Bronchial epithelial cell (primary cell): ENCODE data around the gene ACTR1A. TPM values are rescaled to one million over a fixed set of nuclear protein-coding genes. Genes with fewer than 3 reads are reported as not detected.

ENCODE experiments used
- DNase-seq: peaks from one replicate; pipeline ENCODE4 v3.0.0-alpha.2; 2010; ENCODE audit warnings: low read depth
- FAIRE-seq: peaks from 2 replicates; lab custom pipeline; 2011; peaks lifted over from hg19 to GRCh38; lab: Jason Lieb, UNC
- H3K27me3 ChIP-seq: 2 replicates; pipeline ENCODE4 v1.5.1; 2011; ENCODE audit warnings: low read length; ENCODE audit not compliant: control insufficient read depth, insufficient read depth
- H3K36me3 ChIP-seq: 2 replicates; pipeline ENCODE4 v1.5.1; 2011; ENCODE audit warnings: low read length; ENCODE audit not compliant: control insufficient read depth, insufficient read depth
- H3K4me3 ChIP-seq: 2 replicates; pipeline ENCODE4 v1.5.1; 2011; ENCODE audit warnings: mild to moderate bottlenecking, low read depth, low read length, control low read depth
- total RNA-seq: library from RNA; depleted of rRNA; stranded (reverse); fragments of >200 nt; gene quantifications from 2 replicates; pipeline ENCODE4 v1.2.1, GENCODE V29; 2014
- TF ChIP-seq, protein P1 (sequence below): IDR thresholded peaks from 2 replicates; pipeline ENCODE4 v1.5.1; 2011; ENCODE audit warnings: mild to moderate bottlenecking, moderate library complexity, low read length, control low read depth, inconsistent platforms; ENCODE audit not compliant: insufficient read depth, severe bottlenecking

ACTR1A gene
- 53.2 and 79.6 TPM in 2 replicates for total RNA-seq

DNA sequence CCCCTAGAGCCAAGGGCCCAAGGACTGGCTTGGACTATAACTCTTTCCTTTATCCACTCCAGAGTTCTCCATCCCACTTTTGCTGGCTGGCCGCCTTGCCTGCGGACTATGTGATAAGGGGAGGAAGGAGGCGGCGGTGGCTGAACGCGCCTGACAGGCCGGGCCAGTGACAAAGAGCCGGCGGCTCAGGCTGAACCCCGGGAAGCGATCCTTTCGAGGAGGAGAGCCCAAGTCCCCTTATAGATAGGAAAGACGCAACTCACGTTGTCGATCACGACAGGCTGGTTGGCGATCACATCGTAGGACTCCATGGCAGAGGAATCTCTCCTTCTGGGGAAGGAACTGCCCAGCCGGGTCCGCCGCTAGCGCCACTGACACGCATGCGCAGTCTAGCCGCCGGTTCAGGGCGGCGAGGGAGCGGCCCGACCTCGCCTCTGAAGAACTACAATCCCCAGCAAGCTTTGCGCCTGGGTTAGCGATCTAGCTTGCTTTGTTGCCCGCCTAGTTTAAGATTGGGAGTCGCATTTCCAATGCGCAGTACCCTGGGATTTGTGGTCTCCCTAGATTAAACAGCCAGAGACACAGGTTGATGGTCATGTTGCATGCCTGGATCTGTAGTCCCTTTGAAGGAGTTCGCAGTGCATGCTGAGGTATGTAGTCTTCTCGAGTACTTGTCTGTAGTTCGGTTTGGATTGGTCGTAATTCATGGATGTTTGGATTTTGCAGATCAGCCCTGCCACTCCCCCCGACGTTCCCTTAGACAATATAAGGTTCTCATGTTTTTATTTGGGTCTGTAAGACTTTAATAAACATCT is at the start of gene ACTR1A:
TSS of gene ACTR1A (minus strand) at position 376 of the 815 bp plus-strand sequence. CDS start at position 311, 65 bp downstream.
- TF ChIP-seq, protein P1, sequence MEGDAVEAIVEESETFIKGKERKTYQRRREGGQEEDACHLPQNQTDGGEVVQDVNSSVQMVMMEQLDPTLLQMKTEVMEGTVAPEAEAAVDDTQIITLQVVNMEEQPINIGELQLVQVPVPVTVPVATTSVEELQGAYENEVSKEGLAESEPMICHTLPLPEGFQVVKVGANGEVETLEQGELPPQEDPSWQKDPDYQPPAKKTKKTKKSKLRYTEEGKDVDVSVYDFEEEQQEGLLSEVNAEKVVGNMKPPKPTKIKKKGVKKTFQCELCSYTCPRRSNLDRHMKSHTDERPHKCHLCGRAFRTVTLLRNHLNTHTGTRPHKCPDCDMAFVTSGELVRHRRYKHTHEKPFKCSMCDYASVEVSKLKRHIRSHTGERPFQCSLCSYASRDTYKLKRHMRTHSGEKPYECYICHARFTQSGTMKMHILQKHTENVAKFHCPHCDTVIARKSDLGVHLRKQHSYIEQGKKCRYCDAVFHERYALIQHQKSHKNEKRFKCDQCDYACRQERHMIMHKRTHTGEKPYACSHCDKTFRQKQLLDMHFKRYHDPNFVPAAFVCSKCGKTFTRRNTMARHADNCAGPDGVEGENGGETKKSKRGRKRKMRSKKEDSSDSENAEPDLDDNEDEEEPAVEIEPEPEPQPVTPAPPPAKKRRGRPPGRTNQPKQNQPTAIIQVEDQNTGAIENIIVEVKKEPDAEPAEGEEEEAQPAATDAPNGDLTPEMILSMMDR: no peak
- FAIRE-seq: peak; percentile 94
- H3K4me3 ChIP-seq: peak within 1 kb of the TSS; percentile 96
- no peaks in the 10 kb centered on the region for H3K27me3 ChIP-seq
- no peaks in the 10 kb centered on the region for H3K36me3 ChIP-seq
- DNase-seq: peak; percentile 100

GRCh38 chr10:102550636-102551210 is 48.2 kb upstream of the ACTR1A start:
- Histone ChIP-seq H3K27me3 (no peaks in the 10 kb centered on the region), H3K36me3 (no peaks in the 10 kb centered on the region), H3K4me3 (no peak overlapping the region)
- DNase-seq (no peak), FAIRE-seq (no peak)
- TF ChIP-seq, protein P1: no peak

DNA sequence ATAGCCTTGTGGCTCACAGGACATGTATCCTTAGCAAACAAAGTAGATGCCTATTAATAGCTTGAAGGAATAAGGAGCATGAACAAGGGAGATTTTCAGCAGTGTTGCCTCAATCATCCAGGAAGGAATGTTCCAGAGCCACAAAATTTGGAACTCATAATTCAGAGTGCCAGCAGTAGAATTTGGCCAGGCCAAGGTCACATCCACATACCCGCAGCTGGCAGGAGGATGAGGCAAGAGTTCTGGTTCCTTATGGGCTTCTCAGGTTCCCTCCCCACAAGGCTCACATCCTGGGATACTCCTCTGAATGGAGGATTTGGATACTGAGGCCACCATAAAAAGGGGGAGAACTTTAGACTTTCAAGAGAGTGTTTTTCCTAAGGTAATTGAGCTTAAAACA is 47.0 kb upstream of the ACTR1A start:
- Histone ChIP-seq H3K36me3 (no peaks in the 10 kb centered on the region), H3K27me3 (no peaks in the 10 kb centered on the region), H3K4me3 (no peak overlapping the region)
- no peak for DNase-seq
- TF ChIP-seq, protein P1: no peak
- no peak for FAIRE-seq

GRCh38 chr10:102546606-102547320 is 44.3 kb upstream of the ACTR1A start:
- Histone ChIP-seq H3K27me3 (no peaks in the 10 kb centered on the region), H3K36me3 (no peaks in the 10 kb centered on the region), H3K4me3 (no peak overlapping the region)
- FAIRE-seq: no peak
- no peak for DNase-seq
- TF ChIP-seq, protein P1: no peak

GRCh38 chr10:102545997-102546396 is 43.5 kb upstream of the ACTR1A start:
- no peak overlapping the region for H3K4me3 ChIP-seq
- FAIRE-seq: no peak

More at GRCh38 chr10:102545997-102546396, 43.5 kb upstream of the ACTR1A start:
- no peaks in the 10 kb centered on the region for H3K27me3 ChIP-seq
- no peaks in the 10 kb centered on the region for H3K36me3 ChIP-seq
- TF ChIP-seq, protein P1: no peak
- DNase-seq: no peak
